H9 (cell line): Measurements from ENCODE around the gene FPGS. TPM values are rescaled to one million over a fixed set of nuclear protein-coding genes. Genes with fewer than 3 reads are reported as not detected.

Experiments
- DNase-seq: peaks from one replicate; pipeline ENCODE4 v3.0.0-alpha.2; 2017
- H2AFZ ChIP-seq: one replicate; pipeline ENCODE4 v1.6.1; 2013; ENCODE audit warnings: mild to moderate bottlenecking, low read length, control low read depth, moderate library complexity
- H2AK5ac ChIP-seq: 2 replicates; pipeline ENCODE4 v1.6.1; 2013; ENCODE audit warnings: low read length, control low read depth, mixed read lengths; ENCODE audit not compliant: insufficient read length
- H2BK120ac ChIP-seq: one replicate; pipeline ENCODE4 v1.6.1; 2013; ENCODE audit warnings: low read depth, mild to moderate bottlenecking, low read length, control low read depth, inconsistent platforms; ENCODE audit not compliant: poor library complexity, severe bottlenecking
- H2BK12ac ChIP-seq: 2 replicates; pipeline ENCODE4 v1.6.1; 2013; ENCODE audit warnings: low read length, control low read depth, mixed read lengths, low read depth; ENCODE audit not compliant: insufficient read length
- H2BK15ac ChIP-seq: 2 replicates; pipeline ENCODE4 v1.6.1; 2013; ENCODE audit warnings: low read depth, low read length, control low read depth
- H2BK20ac ChIP-seq: one replicate; pipeline ENCODE4 v1.6.1; 2013; ENCODE audit warnings: low read depth, mild to moderate bottlenecking, low read length, control low read depth, inconsistent platforms; ENCODE audit not compliant: poor library complexity, severe bottlenecking
- H2BK5ac ChIP-seq: 2 replicates; pipeline ENCODE4 v1.6.1; 2013; ENCODE audit warnings: low read length, control low read depth, mixed read lengths; ENCODE audit not compliant: insufficient read length
- H3K14ac ChIP-seq: 2 replicates; pipeline ENCODE4 v1.6.1; 2013; ENCODE audit warnings: low read length, control low read depth; ENCODE audit not compliant: insufficient read depth
- H3K18ac ChIP-seq: 2 replicates; pipeline ENCODE4 v1.6.1; 2013; ENCODE audit warnings: low read depth, mild to moderate bottlenecking, mixed read lengths, low read length, control low read depth; ENCODE audit not compliant: insufficient read length
- H3K23ac ChIP-seq: 2 replicates; pipeline ENCODE4 v1.6.1; 2013; ENCODE audit warnings: low read length, control low read depth, mixed read lengths, low read depth; ENCODE audit not compliant: insufficient read length
- H3K23me2 ChIP-seq: 2 replicates; pipeline ENCODE4 v1.6.1; 2013; ENCODE audit warnings: low read depth, mild to moderate bottlenecking, mixed read lengths, low read length, control low read depth; ENCODE audit not compliant: insufficient read length, poor library complexity, severe bottlenecking
- H3K27ac ChIP-seq: 2 replicates; pipeline ENCODE4 v1.5.1; 2013; ENCODE audit warnings: low read length, control low read depth, mixed read lengths, low read depth; ENCODE audit not compliant: insufficient read length
- H3K27me3 ChIP-seq: 2 replicates; pipeline ENCODE4 v1.6.1; 2013; ENCODE audit warnings: low read length, control low read depth, inconsistent platforms; ENCODE audit not compliant: insufficient read depth
- H3K4ac ChIP-seq: 2 replicates; pipeline ENCODE4 v1.6.1; 2013; ENCODE audit warnings: low read depth, mild to moderate bottlenecking, control low read depth, inconsistent platforms, low read length, moderate library complexity
- H3K4me1 ChIP-seq: 2 replicates; pipeline ENCODE4 v1.6.1; 2013; ENCODE audit warnings: low read length, control low read depth, inconsistent platforms; ENCODE audit not compliant: insufficient read depth
- H3K4me2 ChIP-seq: 2 replicates; pipeline ENCODE4 v1.6.1; 2013; ENCODE audit warnings: low read length, control low read depth, mixed read lengths; ENCODE audit not compliant: insufficient read length, insufficient read depth
- H3K56ac ChIP-seq: 2 replicates; pipeline ENCODE4 v1.6.1; 2013; ENCODE audit warnings: low read depth, mild to moderate bottlenecking, mixed read lengths, low read length, control low read depth; ENCODE audit not compliant: insufficient read length
- H3K79me1 ChIP-seq: 2 replicates; pipeline ENCODE4 v1.6.1; 2013; ENCODE audit warnings: low read depth, mild to moderate bottlenecking, moderate library complexity, low read length, control low read depth, inconsistent platforms; ENCODE audit not compliant: insufficient read depth, poor library complexity, severe bottlenecking
- H3K79me2 ChIP-seq: 2 replicates; pipeline ENCODE4 v1.6.1; 2013; ENCODE audit warnings: low read length, control low read depth, inconsistent platforms; ENCODE audit not compliant: insufficient read depth
- H3K9ac ChIP-seq: 2 replicates; pipeline ENCODE4 v1.6.1; 2013; ENCODE audit warnings: low read length, control low read depth, mixed read lengths; ENCODE audit not compliant: insufficient read length; ENCODE audit errors: extremely low read depth
- H3K9me3 ChIP-seq: one replicate; pipeline ENCODE4 v1.6.1; 2013; ENCODE audit warnings: low read depth, low read length, inconsistent platforms; ENCODE audit not compliant: control insufficient read depth
- H3T11ph ChIP-seq: one replicate; pipeline ENCODE4 v1.6.1; 2013; ENCODE audit warnings: mild to moderate bottlenecking, low read length, control low read depth, inconsistent platforms
- H4K20me1 ChIP-seq: one replicate; pipeline ENCODE4 v1.6.1; 2013; ENCODE audit not compliant: control insufficient read depth, insufficient read length, insufficient read depth
- H4K5ac ChIP-seq: 2 replicates; pipeline ENCODE4 v1.6.1; 2013; ENCODE audit warnings: low read depth, mild to moderate bottlenecking, mixed read lengths, low read length, control low read depth; ENCODE audit not compliant: insufficient read length
- H4K8ac ChIP-seq: replicated peaks from 2 replicates; pipeline ENCODE4 v1.6.1; 2013; ENCODE audit warnings: low read length, control low read depth, mixed read lengths, low read depth; ENCODE audit not compliant: insufficient read length
- H4K91ac ChIP-seq: 2 replicates; pipeline ENCODE4 v1.6.1; 2013; ENCODE audit warnings: low read depth, mild to moderate bottlenecking, moderate library complexity, mixed read lengths, low read length, control low read depth; ENCODE audit not compliant: insufficient read length
- H3K27ac Mint-ChIP-seq, 3 experiments: 2 replicates in 2 of 3; 3 replicates in 1 of 3; pipeline ENCODE4 v1.8.0; 2020 to 2021; ENCODE audit warnings: mixed read lengths in 3 of 3, mild to moderate bottlenecking in 1 of 3, moderate library complexity in 1 of 3
- H3K27me3 Mint-ChIP-seq: 2 replicates; pipeline ENCODE4 v1.8.0; 2021; ENCODE audit warnings: low read depth, mild to moderate bottlenecking, moderate library complexity, mixed read lengths
- H3K36me3 Mint-ChIP-seq, 3 experiments: 2 replicates in 2 of 3; 3 replicates in 1 of 3; pipeline ENCODE4 v1.8.0; 2020 to 2021; ENCODE audit warnings: low read depth in 3 of 3, mixed read lengths in 3 of 3; ENCODE audit not compliant: insufficient read depth in 1 of 3
- H3K4me1 Mint-ChIP-seq, 2 experiments: 2 replicates each; pipeline ENCODE4 v1.8.0; 2020; ENCODE audit warnings: mixed read lengths in 2 of 2
- H3K4me3 Mint-ChIP-seq, 2 experiments: 2 replicates in 1 of 2; 3 replicates in 1 of 2; pipeline ENCODE4 v1.8.0; 2020 to 2021; ENCODE audit warnings: mild to moderate bottlenecking in 2 of 2, mixed read lengths in 2 of 2, moderate library complexity in 1 of 2
- H3K9me3 Mint-ChIP-seq, 2 experiments: 2 replicates in 1 of 2; 3 replicates in 1 of 2; pipeline ENCODE4 v1.8.0; 2020; ENCODE audit warnings: mild to moderate bottlenecking in 2 of 2, mixed read lengths in 2 of 2, moderate library complexity in 1 of 2
- WGBS: extraction: QIAGEN DNeasy Blood & Tissue Kit; methylation state at CpG from one replicate; pipeline ENCODE4 v1.1.7; 2013; ENCODE audit warnings: missing lambda C conversion rate, low lambda C conversion rate, mixed read lengths; ENCODE audit not compliant: insufficient read length; ENCODE audit errors: extremely low coverage; 5-methylcytosine and 5-hydroxymethylcytosine counted together
- total RNA-seq: library from RNA; stranded (reverse); gene quantifications from 2 replicates; pipeline ENCODE4 v1.2.1, GENCODE V29; 2021
- TF ChIP-seq, protein P1 (sequence below): fragments of 200-600 bp; sonication (generic); conservative IDR thresholded peaks from 3 replicates; pipeline ENCODE4 v1.8.0; 2021; ENCODE audit warnings: antibody characterized with exemption, mild to moderate bottlenecking

FPGS gene
- total RNA-seq, 1 experiment from 2014 or later, result 68.4 TPM

GRCh38 chr9:127846443-127847177 is 43.9 kb downstream of the FPGS start:
- no peak for DNase-seq
- peaks cover 4 to 6% of the 10 kb centered on the region in 2 experiments; a peak in 3 of 4 replicates for H3K4me1 Mint-ChIP-seq

More at GRCh38 chr9:127846443-127847177, 43.9 kb downstream of the FPGS start:
- H3K56ac ChIP-seq, result no peak overlapping the region
- no peaks in the 10 kb centered on the region for H4K20me1 ChIP-seq
- Mint-ChIP-seq H3K27ac (no peak overlapping the region; a peak in 1 of 7 replicates), H3K27me3 (peaks cover 2% of the 10 kb centered on the region), H3K36me3 (peaks cover 0 to 8% (median 4%) of the 10 kb centered on the region in 3 experiments; a peak in 3 of 7 replicates), H3K9me3 (peaks cover 5 to 12% of the 10 kb centered on the region in 2 experiments; a peak in 3 of 5 replicates), H3K4me3 (no peak overlapping the region)
- H3K4ac ChIP-seq, result no peak overlapping the region
- no peak overlapping the region for H2BK5ac ChIP-seq
- H3K23ac ChIP-seq, result no peak overlapping the region
- WGBS, result no CpG with 5 or more reads among the region's 18 CpGs
- no peaks in the 10 kb centered on the region for H3K9me3 ChIP-seq
- no peak overlapping the region for H3K27ac ChIP-seq
- no peak overlapping the region for H3K9ac ChIP-seq
- no peaks in the 10 kb centered on the region for H3K79me2 ChIP-seq
- no peak overlapping the region for H4K8ac ChIP-seq
- H3K18ac ChIP-seq, result no peak overlapping the region
- no peak overlapping the region for H2BK120ac ChIP-seq
- no peak overlapping the region for H4K91ac ChIP-seq
- H3K4me2 ChIP-seq, result no peak overlapping the region
- no peak overlapping the region for H2BK15ac ChIP-seq
- no peaks in the 10 kb centered on the region for H3K4me1 ChIP-seq
- H2AFZ ChIP-seq, result no peak overlapping the region
- H3K27me3 ChIP-seq, result no peaks in the 10 kb centered on the region
- no peak overlapping the region for H3K14ac ChIP-seq
- no peak overlapping the region for H2AK5ac ChIP-seq
- TF ChIP-seq, protein P1, sequence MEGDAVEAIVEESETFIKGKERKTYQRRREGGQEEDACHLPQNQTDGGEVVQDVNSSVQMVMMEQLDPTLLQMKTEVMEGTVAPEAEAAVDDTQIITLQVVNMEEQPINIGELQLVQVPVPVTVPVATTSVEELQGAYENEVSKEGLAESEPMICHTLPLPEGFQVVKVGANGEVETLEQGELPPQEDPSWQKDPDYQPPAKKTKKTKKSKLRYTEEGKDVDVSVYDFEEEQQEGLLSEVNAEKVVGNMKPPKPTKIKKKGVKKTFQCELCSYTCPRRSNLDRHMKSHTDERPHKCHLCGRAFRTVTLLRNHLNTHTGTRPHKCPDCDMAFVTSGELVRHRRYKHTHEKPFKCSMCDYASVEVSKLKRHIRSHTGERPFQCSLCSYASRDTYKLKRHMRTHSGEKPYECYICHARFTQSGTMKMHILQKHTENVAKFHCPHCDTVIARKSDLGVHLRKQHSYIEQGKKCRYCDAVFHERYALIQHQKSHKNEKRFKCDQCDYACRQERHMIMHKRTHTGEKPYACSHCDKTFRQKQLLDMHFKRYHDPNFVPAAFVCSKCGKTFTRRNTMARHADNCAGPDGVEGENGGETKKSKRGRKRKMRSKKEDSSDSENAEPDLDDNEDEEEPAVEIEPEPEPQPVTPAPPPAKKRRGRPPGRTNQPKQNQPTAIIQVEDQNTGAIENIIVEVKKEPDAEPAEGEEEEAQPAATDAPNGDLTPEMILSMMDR, result no peak
- no peak overlapping the region for H4K5ac ChIP-seq
- H2BK12ac ChIP-seq, result no peak overlapping the region
- no peak overlapping the region for H2BK20ac ChIP-seq
- H3K23me2 ChIP-seq, result no peaks in the 10 kb centered on the region
- H3K79me1 ChIP-seq, result no peaks in the 10 kb centered on the region
- no peak overlapping the region for H3T11ph ChIP-seq
